ENCODE measurements around the gene CBARP. TPM values are rescaled to one million over a fixed set of nuclear protein-coding genes. Genes with fewer than 3 reads are reported as not detected.

Gene CBARP
- total and polyA plus RNA-seq, 9 of the 15 experiments (the other 6 are each of a cell fraction or from before 2014, with no cell fraction given): 0.03 to 8.9 (median 1.2) TPM; not detected in 1

DNA sequence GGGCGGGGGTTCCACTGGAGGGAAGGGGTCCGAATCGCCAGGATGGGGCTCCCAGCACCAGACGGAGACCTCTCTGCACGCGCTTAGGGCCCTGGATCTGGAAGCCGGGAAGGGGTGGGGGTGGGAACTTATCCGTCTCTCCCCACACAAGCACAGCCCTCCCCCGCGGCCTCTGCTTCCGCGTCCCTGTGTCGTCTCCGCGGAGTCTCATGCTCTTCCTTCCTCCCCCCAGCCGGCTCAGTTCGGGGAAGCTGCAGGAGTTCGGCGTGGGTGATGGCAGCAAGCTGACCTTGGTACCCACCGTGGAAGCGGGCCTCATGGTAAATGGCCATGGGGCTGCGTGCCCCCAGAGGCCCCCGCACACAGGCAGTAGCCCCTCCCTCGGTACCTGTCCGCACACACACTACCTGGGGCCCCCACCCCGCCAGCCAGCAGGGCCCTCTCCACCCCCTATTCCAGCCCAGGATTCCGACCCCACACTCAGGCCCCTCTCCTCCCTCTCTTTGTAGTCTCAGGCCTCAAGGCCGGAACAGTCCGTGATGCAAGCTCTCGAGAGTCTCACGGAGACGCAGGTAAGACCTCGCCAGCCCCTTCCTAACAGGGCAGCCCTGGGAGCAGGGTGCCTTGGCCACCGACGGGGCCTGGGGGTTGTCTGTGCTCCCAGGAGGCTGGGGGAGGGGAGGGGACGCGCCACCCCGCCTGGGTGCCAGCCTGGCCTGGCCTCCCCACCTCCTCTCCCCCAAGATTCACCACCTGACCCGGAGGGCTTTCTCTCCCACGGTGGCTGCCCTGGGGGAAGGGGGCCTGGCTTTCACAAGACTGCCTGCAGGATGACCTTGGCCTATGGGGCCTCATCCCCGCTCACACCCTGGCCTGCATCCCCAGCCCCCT is 13.8 kb upstream of the CBARP start (continued):
- TF ChIP-seq, protein P1, sequence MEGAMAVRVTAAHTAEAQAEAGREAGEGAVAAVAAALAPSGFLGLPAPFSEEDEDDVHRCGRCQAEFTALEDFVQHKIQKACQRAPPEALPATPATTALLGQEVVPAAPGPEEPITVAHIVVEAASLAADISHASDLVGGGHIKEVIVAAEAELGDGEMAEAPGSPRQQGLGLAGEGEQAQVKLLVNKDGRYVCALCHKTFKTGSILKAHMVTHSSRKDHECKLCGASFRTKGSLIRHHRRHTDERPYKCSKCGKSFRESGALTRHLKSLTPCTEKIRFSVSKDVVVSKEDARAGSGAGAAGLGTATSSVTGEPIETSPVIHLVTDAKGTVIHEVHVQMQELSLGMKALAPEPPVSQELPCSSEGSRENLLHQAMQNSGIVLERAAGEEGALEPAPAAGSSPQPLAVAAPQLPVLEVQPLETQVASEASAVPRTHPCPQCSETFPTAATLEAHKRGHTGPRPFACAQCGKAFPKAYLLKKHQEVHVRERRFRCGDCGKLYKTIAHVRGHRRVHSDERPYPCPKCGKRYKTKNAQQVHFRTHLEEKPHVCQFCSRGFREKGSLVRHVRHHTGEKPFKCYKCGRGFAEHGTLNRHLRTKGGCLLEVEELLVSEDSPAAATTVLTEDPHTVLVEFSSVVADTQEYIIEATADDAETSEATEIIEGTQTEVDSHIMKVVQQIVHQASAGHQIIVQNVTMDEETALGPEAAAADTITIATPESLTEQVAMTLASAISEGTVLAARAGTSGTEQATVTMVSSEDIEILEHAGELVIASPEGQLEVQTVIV (CRISPR knock-in tag; IDR thresholded peaks at IDR 0.05; ENCODE audit: borderline replicate concordance): no peak
- TF ChIP-seq, protein P2, sequence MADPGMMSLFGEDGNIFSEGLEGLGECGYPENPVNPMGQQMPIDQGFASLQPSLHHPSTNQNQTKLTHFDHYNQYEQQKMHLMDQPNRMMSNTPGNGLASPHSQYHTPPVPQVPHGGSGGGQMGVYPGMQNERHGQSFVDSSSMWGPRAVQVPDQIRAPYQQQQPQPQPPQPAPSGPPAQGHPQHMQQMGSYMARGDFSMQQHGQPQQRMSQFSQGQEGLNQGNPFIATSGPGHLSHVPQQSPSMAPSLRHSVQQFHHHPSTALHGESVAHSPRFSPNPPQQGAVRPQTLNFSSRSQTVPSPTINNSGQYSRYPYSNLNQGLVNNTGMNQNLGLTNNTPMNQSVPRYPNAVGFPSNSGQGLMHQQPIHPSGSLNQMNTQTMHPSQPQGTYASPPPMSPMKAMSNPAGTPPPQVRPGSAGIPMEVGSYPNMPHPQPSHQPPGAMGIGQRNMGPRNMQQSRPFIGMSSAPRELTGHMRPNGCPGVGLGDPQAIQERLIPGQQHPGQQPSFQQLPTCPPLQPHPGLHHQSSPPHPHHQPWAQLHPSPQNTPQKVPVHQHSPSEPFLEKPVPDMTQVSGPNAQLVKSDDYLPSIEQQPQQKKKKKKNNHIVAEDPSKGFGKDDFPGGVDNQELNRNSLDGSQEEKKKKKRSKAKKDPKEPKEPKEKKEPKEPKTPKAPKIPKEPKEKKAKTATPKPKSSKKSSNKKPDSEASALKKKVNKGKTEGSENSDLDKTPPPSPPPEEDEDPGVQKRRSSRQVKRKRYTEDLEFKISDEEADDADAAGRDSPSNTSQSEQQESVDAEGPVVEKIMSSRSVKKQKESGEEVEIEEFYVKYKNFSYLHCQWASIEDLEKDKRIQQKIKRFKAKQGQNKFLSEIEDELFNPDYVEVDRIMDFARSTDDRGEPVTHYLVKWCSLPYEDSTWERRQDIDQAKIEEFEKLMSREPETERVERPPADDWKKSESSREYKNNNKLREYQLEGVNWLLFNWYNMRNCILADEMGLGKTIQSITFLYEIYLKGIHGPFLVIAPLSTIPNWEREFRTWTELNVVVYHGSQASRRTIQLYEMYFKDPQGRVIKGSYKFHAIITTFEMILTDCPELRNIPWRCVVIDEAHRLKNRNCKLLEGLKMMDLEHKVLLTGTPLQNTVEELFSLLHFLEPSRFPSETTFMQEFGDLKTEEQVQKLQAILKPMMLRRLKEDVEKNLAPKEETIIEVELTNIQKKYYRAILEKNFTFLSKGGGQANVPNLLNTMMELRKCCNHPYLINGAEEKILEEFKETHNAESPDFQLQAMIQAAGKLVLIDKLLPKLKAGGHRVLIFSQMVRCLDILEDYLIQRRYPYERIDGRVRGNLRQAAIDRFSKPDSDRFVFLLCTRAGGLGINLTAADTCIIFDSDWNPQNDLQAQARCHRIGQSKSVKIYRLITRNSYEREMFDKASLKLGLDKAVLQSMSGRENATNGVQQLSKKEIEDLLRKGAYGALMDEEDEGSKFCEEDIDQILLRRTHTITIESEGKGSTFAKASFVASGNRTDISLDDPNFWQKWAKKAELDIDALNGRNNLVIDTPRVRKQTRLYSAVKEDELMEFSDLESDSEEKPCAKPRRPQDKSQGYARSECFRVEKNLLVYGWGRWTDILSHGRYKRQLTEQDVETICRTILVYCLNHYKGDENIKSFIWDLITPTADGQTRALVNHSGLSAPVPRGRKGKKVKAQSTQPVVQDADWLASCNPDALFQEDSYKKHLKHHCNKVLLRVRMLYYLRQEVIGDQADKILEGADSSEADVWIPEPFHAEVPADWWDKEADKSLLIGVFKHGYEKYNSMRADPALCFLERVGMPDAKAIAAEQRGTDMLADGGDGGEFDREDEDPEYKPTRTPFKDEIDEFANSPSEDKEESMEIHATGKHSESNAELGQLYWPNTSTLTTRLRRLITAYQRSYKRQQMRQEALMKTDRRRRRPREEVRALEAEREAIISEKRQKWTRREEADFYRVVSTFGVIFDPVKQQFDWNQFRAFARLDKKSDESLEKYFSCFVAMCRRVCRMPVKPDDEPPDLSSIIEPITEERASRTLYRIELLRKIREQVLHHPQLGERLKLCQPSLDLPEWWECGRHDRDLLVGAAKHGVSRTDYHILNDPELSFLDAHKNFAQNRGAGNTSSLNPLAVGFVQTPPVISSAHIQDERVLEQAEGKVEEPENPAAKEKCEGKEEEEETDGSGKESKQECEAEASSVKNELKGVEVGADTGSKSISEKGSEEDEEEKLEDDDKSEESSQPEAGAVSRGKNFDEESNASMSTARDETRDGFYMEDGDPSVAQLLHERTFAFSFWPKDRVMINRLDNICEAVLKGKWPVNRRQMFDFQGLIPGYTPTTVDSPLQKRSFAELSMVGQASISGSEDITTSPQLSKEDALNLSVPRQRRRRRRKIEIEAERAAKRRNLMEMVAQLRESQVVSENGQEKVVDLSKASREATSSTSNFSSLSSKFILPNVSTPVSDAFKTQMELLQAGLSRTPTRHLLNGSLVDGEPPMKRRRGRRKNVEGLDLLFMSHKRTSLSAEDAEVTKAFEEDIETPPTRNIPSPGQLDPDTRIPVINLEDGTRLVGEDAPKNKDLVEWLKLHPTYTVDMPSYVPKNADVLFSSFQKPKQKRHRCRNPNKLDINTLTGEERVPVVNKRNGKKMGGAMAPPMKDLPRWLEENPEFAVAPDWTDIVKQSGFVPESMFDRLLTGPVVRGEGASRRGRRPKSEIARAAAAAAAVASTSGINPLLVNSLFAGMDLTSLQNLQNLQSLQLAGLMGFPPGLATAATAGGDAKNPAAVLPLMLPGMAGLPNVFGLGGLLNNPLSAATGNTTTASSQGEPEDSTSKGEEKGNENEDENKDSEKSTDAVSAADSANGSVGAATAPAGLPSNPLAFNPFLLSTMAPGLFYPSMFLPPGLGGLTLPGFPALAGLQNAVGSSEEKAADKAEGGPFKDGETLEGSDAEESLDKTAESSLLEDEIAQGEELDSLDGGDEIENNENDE (IDR thresholded peaks at IDR 0.05; ENCODE audit: low read depth, low read length): no peak
- TF ChIP-seq, protein P3, sequence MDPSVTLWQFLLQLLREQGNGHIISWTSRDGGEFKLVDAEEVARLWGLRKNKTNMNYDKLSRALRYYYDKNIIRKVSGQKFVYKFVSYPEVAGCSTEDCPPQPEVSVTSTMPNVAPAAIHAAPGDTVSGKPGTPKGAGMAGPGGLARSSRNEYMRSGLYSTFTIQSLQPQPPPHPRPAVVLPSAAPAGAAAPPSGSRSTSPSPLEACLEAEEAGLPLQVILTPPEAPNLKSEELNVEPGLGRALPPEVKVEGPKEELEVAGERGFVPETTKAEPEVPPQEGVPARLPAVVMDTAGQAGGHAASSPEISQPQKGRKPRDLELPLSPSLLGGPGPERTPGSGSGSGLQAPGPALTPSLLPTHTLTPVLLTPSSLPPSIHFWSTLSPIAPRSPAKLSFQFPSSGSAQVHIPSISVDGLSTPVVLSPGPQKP (CRISPR knock-in tag; IDR thresholded peaks at IDR 0.05): no peak
- TF ChIP-seq, protein P4, sequence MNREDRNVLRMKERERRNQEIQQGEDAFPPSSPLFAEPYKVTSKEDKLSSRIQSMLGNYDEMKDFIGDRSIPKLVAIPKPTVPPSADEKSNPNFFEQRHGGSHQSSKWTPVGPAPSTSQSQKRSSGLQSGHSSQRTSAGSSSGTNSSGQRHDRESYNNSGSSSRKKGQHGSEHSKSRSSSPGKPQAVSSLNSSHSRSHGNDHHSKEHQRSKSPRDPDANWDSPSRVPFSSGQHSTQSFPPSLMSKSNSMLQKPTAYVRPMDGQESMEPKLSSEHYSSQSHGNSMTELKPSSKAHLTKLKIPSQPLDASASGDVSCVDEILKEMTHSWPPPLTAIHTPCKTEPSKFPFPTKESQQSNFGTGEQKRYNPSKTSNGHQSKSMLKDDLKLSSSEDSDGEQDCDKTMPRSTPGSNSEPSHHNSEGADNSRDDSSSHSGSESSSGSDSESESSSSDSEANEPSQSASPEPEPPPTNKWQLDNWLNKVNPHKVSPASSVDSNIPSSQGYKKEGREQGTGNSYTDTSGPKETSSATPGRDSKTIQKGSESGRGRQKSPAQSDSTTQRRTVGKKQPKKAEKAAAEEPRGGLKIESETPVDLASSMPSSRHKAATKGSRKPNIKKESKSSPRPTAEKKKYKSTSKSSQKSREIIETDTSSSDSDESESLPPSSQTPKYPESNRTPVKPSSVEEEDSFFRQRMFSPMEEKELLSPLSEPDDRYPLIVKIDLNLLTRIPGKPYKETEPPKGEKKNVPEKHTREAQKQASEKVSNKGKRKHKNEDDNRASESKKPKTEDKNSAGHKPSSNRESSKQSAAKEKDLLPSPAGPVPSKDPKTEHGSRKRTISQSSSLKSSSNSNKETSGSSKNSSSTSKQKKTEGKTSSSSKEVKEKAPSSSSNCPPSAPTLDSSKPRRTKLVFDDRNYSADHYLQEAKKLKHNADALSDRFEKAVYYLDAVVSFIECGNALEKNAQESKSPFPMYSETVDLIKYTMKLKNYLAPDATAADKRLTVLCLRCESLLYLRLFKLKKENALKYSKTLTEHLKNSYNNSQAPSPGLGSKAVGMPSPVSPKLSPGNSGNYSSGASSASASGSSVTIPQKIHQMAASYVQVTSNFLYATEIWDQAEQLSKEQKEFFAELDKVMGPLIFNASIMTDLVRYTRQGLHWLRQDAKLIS (CRISPR knock-in tag; IDR thresholded peaks at IDR 0.05): no peak
- TF ChIP-seq ZNF586 (CRISPR knock-in tag; conservative IDR thresholded peaks at IDR 0.05) (0 out of 2 replicates have a peak, but pooled peaks have one; percentile 14), ZNF12 (CRISPR knock-in tag; IDR thresholded peaks at IDR 0.05) (no peak)

Data from K562 (cell line).